GM11168 (cell line): ENCODE results near the gene GNAQ.

Source experiments
- in situ Hi-C: fragments of 300-500 bp; cut with MboI; formaldehyde crosslinking; loops from one replicate; pipeline ENCODE4 v1.12.0; 2022; ENCODE audit warnings: low sequenced_read_pairs; ENCODE audit not compliant: unreplicated experiment

GNAQ gene

DNA sequence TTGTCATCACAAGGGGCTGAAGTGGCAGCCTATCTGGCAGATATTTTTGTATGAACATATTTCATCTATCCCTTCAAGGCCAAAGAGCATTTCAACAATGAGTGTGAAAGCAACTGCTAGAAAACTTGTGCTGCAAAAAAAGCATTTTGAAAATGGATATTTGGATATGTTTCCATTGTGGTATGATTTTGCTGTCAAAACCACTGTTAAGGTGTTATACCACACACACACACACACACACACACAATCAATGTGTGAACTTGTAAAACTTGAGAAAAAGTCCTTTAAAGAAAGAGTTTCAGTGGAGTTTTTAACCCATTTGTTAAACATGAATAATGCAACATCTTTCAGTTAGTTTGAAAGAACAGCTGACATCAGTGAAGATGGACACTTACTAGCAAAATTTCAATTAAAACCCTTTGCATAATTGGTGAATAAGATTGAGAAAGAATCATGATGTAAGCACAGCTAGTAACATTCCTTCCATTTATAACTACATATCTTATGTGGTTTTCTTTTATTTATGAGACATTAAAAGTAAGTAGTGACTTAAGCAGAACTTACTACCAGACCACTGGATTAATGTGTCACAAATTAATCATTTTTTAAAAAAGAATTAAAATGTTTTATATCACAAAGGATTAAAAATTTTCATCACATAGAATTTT lies 200.9 kb downstream of the GNAQ start:
- in situ Hi-C loops, result no loop called here

GRCh38 chr9:77829420-77829819 lies 202.2 kb downstream of the GNAQ start:
- in situ Hi-C loops, result no loop called here

GRCh38 chr9:77827104-77827784 lies 204.4 kb downstream of the GNAQ start:
- in situ Hi-C loops, result no loop called here

GRCh38 chr9:77826621-77827020 lies 205.0 kb downstream of the GNAQ start:
- in situ Hi-C loops, result no loop called here

DNA sequence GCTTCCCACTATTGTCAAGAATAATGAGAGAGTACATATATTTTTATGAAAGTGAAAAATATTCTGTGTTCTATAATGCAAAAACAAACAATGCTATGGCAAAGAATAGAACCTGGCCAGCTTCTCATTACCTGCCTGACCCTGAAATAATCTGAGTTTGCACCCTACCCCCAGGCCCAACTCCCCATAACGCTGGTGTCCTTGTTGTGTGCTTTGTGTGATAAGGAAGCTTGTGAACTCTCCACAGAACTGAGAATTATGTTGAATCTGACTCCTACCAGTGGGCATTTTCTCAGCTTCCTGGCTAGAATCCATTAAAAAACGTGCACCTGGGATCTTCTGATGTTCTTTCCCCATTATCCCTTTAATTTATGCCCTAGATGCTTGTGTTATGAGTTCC lies 205.5 kb downstream of the GNAQ start:
- in situ Hi-C loops, result no loop called here

DNA sequence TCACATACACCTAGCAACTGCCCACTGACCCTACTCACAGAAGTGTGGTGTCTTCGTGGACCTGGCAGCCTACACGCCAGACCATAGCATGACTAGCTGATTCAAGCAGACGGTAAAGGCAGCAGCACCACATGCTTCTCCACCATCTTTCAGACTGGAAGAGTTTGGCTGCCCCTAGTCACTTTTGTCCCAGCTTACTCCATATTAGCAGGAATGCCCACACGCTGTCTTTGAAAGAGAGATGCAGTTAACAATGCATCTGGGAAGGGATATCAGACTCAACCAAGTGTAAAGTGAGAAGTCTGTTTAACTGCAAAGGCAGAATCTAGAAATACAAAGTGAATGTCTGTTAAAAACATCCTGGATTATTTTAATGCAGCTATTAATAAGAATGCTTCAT lies 206.2 kb downstream of the GNAQ start:
- in situ Hi-C loops, result no loop called here

DNA sequence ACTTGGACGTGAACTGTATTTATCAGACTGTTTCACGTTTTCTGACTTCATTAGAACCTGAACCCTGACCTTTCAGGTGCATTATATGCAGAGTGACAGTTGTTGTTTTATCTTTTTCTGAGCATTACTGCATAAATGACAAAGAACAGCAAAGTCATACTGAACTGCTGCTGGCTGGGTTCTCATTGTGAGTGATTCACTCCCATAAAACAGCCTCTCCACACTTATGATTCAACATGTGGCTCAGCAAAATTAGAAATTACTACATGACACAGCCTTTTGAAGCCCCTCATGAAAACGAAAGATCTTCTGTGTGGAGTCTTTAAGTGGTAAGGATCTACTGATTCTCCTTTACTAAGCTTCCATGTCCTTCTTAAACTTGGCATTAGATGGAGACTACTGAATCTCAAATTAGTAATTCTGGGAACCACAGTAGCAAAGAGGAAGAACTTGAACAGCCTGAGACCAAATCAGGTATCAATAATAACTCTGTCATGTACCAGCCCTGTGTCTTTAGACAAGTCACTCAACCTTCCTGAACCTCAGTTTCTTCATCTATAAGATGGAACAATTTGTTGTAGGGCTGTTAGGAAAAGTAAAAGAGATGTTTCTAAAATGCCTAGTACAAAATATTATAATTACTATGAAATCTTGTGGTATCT lies 211.2 kb downstream of the GNAQ start:
- in situ Hi-C loops, result no loop called here

DNA sequence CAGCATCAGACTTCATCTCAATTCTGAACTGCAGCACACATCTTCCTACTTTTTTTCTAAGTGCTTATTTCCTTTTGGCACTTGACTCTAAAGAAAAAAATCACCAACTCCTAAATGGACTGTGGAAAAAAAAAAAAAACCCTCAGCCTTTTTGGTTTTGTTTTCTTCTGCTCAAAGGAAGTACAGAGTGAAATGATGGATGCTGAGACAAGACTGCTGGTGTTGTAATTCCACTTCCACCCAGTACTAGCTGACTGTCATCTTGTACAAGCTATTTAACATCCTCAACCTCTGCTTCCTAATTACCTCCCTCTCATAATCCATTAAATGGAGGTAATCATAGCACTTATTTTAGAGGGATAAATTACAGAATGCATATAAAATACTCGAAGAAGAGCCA lies 212.0 kb downstream of the GNAQ start:
- in situ Hi-C loops, result no loop called here

DNA sequence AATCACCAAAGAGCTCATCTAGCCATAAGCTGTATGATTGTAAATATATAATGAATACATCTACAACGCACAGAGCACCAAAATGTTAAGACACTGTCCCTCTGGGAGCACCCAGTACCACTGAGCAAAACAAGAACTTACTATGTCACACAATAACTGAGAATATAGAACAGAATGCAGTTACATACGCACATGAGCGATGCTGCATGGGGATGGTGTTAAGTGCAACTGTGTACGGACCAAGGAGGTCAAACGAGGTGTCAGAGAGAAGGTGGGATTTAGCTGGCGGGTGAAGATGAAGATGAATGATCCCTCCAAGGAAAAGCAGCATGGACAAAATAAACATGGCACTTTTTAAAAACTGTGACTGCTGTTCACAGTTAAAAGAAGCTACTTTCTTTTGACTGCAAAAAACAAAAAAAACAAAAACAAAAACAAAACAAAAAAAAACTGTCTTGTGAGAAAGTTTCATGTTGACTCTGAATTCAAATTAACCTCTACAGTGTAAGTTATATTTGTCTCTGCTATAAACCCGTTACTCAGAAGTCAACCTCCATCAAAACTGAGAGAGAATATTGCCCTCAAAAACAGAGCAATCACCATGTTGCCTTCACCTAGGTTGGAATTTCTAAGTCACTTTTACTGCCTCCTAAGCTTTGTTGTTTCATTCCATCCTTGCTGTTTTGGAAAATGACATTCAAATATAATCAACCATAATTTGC lies 213.9 kb downstream of the GNAQ start:
- in situ Hi-C loops, result no loop called here

GRCh38 chr9:77816641-77817341 lies 214.8 kb downstream of the GNAQ start:
- in situ Hi-C loops, result no loop called here

- in situ Hi-C loops, result no loop called here
These were observed 216.4 kb downstream of the GNAQ start for GRCh38 chr9:77815260-77815659.

- in situ Hi-C loops, result no loop called here
These were observed 219.8 kb downstream of the GNAQ start for GRCh38 chr9:77811832-77812231.

DNA sequence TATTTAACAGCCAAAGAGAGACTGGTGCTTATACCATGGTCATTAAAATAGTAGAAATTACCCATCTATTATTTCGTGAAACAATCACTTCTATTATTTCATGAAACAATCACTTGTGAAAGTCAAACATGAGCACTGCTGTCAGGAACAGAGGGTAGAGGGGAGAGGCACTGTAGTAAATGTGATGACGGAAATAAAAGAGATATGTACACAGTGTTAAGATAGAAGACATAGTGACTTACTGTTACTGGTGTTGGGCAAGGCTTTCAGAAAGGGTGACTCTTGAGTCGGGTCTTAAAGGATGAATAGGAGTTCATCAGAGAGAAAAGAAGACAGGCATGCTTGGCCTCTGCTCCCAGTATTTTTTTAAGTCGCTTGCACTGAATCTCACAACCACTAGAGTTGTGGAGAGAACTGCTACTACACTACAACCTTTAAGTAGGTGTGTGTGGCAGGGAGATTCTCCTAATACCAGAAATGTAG lies 220.9 kb downstream of the GNAQ start:
- in situ Hi-C loops, result no loop called here

DNA sequence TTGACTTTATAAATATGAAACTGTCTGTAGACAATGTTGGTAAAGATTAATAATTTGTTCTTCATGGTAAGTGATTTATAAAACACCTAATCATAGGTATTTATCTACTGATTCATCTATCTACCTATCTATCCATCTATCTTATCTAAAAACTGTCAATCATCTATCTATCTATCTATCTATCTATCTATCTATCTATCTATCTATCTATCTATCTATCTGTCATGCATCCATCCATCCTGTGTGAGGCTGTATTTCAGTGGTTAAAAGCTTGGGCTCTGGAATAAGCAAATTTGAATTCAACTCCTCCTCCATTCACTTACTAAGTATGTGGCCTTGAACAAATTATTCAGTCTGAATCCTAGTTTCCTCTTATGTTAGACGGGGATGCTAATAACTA lies 221.6 kb downstream of the GNAQ start:
- in situ Hi-C loops, result no loop called here

DNA sequence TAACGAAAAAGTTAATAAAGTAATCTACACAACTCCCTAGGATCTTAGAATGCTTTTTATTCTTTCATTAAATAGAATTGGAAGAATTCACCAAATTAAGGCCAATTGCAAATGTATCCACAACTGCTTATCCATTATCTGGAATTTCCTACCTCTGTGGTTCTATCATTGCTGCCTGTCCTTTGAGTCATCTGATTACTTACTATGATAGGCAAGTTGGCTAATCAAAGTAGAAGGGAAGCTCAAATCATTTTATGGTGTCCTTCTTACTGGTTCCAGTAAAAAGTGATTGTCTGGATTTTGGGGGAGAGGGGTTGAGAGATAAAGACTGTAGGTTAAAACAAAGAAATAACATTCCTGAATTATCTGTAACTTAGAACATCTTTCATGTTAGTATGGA lies 222.1 kb downstream of the GNAQ start:
- in situ Hi-C loops, result no loop called here

- in situ Hi-C loops, result no loop called here
These were observed 222.9 kb downstream of the GNAQ start for GRCh38 chr9:77808751-77809081.

DNA sequence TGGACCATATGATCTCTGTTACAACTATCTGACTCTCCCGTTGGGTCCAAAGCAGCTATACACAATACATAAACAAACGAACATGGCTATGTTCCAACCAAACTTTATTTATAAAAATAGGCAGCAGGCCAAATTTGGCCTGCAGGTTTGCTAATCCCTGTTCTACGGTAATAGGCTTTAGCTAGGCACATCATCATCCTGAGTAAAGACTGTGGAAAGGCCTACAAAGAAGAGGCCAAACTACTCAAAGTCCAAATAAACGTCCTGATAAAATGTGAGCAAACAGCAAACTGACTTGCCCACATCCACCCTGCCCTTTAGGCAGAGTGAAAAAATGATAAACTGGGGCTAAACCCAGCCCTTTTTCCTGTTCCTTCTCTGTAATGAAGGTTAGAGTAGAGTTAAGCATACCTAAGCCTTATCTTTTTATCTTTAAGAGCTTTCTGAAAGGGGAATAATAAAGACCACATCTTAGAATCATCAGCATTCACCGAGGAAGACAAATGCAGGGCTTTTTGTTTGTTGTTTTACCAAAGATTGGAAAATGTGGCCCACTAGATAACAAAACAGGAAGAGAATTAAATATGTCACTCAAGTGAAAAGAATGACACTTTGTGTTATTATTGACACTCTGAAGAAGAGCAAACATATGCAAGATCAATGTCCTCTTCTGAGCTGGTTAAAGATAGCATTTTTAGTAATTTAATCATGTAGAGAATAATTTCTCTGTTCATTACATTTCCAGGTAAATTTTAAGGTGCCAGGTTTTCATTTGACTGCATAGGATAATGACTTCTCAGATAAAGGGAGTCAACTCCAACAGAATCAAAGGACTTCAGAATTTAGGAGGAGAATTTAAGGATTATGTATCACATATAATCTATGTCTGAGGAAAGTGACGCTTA lies 223.5 kb downstream of the GNAQ start:
- in situ Hi-C loops, result no loop called here

DNA sequence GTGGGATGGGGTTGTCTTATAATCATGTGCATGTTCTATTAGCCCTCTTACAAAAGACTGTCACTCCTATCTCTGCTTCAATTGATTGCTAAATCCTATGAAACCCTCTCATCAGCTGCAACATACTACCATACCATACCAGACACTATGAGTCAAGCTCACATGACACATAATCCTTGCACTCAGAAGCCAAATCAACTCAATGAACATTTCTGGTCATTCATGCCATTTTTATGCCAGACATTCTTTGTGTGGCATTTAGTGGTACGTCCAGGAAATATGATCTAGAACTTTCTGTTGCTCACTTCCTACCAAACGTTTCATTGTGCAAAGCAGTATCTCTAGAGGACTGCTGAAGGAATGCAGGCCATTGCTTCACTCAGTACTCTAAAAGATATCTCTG lies 224.3 kb downstream of the GNAQ start:
- in situ Hi-C loops, result no loop called here

- in situ Hi-C loops, result no loop called here
These were observed 224.9 kb downstream of the GNAQ start for GRCh38 chr9:77806741-77807140.
